Fibroblast of skin of right quadriceps (primary cell): Measurements from ENCODE around the gene HSPB7.
"Not testable (repeated sequence)": the region's sequence is repeated elsewhere in the genome, so short reads cannot be mapped to it uniquely, and the experiment has no call there.

Source experiments
- DNase-seq: peaks from one replicate; pipeline ENCODE4 v3.0.0-alpha.2; 2013

HSPB7 gene

DNA sequence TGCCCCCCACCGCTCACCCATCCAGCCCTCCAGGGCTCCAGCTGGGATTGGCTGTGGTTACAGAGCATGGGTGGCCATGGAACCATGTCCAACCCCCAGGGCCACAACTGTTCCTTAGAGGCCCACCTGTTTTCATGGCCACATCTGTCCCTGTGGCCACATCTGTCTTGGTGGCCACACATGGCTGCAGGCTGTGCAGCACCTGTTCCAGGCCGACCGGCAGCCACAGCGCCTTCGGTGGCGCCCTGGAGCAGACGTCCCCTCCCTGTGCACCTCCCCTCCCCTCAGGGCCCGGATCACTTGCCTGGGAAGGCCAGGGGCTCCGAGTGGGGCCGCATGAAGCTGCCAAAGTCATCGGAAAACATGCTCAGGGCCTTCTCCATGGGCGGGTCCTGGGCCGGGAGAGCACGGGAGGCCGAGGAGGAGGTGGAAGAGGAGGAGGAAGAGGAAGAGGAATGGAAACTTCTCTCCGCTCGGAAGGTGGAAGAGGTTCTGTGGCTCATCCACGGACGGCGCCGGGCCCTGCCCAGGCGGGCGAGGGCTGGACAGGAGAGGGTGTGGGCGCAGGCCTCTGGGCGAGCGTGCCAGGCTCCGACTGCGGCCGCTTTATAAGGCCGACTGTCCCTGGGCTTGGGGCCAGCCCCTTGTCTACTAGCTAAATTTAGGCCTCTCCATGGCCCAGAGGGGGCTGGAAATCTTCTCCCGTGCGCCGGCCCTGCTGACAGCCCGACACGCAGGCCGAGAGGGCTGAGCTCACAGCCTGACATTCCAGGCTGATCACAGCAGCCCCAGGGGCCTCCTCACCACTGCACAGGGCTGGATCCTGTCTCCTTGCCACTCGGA is at the start of gene HSPB7:
Gene HSPB7 (minus strand): TSS at position 583 of the 843 bp plus-strand sequence. CDS start 80 bp downstream, at position 503.
- DNase-seq, result peak; percentile 72

DNA sequence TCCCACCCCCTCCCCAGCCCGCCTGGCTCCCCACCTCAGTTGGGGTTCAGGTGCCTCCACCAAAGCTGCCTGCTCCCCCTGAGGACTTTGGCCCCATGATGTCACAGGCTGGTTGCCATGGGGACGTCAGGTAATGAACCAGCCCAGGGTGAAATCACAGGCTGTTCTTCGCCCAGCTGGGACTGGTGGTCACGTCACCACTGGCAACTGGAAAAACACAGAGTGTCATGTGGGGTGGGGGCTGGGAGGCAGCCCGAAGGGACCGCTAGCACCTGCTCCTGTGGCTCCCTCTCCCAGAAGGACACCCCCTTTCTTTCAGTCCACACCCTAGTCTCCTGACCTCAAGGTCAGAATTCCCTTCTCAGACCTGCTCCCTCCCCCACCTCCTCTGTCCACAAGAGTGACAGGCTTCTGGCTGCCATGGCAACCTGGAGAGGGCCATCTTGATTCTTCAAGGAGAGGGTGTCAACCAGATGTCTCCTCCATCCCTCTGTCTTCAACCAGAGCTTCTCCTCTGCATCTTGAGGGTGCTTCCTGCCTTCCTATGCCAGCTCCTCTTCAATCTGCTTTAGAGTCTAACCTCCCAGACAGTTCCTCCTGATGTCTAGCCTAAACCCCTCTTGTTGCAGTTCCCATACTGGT is 49.4 kb upstream of the HSPB7 start:
- DNase-seq, result no peak

DNA sequence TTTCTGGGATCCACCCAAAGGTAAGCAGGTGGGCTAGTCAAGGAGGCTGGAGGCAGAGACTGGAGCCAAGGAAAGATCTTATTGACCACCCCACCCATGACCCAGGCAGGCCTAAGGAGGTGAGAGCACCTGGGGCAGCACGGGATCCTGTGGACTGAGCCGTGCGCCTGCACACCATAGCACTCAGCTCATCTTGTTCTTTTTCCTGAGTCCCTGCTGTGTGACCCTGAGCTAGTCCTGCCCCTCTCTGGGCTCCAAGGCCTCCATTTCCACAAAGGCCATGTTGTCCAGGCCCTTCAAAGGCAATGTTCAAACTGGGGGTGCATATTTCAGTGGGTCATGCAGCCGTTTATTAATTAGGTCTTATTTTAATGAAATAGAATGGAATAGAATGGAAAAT is 48.4 kb upstream of the HSPB7 start:
- DNase-seq, result no peak

DNA sequence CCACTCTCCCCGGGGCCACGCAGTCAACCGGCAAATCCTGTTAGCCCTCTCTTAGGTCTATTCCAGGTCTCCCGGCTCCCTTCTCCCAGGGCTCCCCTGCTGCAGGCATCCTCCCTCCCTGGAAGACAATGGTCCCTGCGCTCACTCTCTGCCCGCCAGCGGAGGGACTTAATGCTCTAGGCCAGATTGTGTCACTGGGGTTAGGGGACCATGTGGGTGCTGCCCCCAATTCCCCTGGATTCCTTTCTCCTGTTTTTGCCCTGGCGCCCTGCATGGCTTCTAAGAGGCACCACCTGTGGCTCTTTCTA is 47.4 kb upstream of the HSPB7 start:
- DNase-seq, result no peak

DNA sequence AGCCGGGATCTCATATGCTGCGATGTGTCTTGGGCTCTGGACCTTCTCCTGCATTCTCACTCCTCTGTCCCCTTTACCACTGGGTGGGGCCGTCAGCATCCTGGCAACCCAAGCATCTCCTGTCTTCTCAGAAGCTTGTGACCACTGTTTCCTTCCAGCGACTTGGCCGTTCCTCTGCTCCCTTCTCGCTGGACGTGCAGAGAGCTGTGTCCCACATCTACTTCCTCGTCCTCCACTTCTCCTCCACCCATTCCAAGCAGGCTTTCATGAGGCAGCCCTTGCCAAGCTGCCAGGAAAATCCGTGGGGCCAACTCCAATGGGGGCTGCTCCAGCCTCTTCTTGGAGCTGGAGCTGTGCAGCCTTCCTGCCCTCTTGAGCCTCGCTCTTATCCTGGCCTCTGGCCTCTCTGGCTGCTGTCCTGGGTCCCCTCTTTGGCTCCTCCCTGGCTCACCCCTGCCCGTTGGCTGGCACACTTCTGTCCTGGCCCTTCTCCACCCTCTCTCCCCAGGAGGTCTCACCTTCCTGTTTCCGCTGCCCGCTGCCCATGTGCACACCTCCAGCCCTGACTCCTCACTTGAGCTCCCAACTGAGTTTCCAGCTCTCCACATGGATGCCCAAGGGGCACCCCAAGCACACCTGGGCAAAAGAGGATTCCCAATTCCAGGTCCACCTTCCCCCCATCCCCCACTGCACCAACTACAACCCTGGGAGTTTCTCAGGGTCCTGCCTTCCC is 46.9 kb upstream of the HSPB7 start:
- DNase-seq, result no peak

DNA sequence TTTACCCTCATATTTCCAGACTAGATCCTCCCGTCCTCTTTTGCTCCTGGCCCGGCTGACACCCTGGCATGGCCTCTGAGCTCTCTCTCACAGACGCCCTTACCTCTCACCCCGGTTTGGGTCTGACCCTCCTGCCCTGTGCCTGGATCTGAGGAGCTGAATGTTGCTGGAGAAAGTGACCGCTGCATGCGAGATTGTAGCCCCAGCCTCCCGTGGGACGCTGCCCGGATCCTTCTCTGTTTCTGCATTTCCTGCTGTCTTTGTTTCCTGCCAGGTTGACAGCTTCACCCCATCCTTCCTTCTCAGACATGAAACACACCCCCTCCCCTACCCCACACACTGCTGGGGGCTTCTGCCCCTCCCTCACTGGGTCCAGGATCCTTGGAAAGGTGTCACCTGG is 46.1 kb upstream of the HSPB7 start:
- no peak for DNase-seq

DNA sequence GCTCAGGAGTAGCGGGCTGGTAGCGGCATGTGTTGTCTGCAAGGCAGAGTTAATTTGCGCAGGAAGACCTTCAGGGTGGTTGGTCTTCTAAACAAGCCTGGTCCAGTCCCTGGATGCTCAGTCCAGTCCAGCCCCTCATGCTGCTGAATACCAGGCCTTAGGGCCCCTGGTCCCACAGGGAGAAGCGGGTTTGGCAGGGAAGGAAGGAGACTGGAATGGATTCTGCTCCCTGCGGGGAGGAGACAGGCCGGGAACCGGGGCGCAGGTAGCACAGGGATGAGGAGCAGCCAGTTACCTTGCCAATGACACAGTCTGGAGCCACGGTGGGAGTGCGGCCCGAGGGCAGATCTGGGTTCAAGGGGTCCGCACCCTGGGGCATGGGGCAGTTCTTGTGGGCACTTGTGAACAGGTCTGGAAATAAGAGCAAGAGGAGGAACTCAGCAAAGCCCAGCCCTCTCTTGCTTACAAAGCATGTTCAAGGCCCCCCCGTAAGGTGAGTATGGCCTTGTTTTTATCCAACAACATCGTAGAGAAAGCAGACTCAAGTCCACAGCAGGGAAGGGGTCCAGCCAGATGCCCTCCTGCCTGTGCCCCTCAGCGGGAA is 45.5 kb upstream of the HSPB7 start:
- DNase-seq, result no peak

DNA sequence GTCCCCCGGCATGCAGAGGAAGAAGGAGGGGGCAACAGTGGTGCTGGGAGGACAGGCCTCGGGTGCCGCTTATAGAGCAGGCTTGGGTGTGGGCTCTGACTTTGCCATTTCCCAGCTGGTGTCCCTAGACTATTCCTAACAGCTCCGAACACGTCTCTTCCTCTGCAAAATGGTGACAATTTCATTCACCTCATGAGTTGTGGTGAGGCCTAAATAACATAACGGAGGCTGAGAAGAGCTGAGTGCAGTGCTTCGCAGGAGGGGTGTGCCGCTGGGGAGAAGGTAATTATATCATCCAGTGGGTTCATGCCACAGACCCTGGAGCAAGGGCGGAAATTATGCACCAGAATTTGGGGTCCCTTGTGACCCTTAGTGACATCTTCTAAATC is 44.8 kb upstream of the HSPB7 start:
- DNase-seq, result not testable (repeated sequence)

DNA sequence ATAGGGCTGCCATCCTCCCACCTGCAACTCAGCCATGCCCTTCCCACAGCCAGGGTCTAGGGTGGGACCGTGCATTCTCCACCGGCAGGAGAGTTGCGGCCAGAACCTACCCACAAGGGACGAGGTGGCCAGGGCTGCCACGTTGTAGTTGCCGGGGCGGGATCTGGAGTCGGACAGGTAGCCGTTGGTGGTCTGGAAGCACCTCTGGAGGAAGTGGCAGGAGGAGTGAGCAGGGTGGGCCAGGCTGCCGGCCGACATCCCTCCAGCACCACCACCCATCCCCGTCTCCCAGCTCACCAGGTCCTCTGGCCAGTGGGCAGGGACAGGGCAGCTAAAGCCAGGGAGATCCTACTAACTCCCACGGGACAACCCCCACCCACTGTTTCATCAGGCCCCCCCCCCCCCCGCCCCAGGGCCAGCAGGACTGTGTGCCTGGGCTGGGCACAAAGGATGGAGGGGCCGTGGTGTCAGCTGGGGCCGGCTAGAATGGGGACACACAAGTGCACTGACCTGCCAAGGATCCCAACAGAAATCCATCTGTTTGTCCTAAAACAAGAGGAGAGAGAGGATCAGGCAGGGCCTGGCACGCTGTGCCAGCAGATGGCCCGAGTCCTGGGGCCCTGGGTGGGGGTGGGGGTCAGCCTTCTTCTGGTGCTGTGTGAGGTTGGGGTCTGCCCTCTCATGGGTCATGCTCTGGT is 44.3 kb upstream of the HSPB7 start:
- not testable (repeated sequence) for DNase-seq

DNA sequence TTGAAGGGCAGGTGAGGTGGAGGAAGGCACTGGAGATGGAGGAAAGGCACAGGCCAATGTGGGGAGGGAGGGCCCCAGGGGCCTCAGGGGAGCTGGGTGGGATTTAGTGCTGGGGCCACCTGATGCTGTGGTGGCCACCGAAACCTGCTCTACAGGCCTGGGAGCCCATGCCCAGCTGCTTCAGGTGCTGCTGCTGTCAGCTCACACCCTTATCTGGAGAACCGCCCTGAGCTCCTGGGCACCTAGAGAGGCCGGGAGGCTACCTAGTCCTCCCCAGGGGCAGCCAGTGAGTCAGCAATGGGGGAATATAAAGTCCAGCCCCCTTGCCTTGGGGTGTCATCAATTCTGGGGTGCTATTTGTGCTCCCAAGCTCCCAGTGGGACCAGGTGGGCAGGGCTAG is 43.4 kb upstream of the HSPB7 start:
- DNase-seq, result no peak

DNA sequence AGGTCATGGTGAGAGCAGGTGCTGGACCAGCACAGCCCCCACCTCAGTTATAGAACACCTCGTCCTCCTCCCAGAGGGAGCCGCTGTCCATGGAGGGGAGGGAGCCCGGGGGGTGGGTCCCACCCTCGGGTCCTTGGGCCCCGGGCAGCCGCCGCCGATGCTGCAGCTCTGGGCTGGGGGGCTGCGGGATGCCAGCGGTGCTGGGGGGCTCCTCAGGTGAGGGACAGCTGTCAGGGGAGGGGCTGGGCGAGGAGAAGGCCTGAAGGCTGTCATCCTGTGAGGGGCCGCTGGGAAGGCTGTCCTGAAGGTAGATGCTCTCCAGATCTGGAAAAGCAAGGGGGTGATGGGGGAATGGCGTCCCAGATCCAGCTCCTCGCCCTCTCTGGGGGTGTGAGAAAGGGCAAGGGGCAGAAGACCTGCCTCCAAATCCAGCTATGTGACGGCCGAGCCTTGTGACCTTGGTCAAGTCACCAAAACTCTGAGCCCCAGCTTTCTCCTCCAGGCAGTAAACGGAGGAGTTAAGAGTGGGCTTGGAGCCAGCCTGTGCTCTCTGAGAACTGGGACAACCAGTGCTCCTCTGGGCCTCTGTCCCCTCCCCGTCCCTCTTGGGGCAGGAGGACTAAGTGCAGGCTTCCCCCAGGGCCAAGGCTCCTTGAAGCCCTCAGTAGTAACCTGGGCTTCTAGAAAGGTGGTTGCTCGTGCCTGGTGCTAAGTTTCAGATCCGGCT is 40.7 kb upstream of the HSPB7 start:
- not testable (repeated sequence) for DNase-seq

DNA sequence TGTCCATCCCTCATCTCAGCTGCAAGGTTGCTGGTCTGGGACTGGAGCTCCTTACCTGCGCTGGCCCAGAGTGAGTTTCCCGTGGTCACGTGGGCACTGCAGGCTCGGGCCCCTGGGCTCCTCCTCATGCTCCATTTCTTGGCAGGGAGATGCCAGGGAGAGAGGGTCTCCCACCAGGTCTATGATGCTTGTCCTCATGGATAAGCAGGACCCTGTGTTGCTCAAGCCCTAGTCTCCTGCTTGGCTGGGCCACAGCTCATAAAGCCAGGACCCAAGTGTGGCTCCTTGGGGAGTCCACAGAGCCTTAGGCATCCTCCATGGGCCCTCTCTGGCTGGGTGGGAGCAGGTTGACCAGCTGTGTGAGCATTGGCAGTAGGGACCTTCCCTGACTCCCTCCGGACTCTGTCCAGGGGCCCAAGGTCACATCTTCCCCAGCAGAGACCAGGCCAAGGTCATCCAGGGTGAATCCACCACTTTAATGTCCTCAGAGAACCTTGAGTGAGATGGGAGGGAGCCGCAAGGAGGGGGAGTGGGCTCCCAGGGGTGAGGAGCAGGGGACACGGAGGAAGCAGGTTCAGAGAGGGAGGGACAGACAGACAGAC is 39.6 kb upstream of the HSPB7 start:
- not testable (repeated sequence) for DNase-seq

DNA sequence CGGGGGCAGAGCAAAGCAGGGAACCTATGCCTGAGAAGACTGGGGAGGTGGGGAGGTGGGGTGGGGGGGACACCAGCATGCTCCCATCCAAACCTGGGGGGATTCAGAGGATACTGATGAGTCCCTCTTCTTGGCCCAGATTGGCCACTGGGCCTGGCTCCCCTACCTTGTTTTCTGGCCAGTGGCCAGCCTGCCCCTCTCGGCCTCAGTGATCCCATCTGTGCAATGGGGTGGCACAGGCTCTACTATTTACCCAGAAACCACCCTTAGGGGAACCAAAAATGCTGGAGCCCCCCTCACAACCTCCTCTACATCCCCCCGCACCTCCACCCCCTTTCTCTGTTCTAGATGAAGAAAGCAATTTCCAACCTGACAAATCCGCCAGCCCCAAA is 38.7 kb upstream of the HSPB7 start:
- DNase-seq, result not testable (repeated sequence)

DNA sequence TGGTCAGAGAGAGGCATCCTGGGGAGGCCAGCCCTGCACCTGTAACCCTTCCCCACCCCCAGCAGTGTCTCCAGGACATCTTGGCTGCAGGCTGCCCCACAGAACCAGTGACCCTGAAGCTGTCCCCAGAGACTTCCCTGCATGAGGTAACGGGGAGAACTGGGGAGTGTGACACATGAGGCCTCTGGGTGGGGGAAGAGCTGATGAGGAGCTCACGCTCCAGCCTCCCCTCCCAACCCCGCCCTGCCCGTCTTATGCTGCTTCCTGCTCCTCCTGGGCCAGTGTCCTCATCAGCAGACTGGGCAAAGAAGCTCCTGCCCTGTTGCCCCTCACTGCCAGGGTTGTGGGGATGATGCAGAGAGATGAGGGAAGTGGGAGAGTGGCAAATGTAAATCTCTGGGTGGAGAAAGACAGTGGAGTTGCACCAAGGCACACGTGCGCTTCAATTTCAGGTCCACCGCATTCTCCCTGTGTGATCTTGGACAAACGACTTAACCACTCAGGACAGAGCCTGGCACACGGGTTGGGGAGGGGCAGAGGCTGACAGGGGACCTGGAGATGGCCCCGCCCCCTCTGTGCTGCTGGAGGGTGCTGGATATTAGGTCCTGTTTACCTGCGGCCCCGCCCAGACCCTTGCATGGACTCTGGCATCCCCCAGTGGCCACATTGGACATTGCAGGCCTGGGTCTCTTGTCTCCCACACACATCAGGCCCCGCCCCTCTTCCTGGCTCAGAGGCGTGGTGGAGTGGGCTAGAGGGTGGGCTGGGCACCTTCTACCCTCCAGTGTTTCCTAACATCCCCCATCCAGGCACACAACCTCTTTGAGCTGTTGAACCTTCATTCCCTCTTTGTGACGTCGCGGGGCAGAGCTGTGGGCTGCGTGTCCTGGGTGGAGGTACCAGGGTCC is 38.0 kb upstream of the HSPB7 start:
- DNase-seq, result peak; percentile 65

DNA sequence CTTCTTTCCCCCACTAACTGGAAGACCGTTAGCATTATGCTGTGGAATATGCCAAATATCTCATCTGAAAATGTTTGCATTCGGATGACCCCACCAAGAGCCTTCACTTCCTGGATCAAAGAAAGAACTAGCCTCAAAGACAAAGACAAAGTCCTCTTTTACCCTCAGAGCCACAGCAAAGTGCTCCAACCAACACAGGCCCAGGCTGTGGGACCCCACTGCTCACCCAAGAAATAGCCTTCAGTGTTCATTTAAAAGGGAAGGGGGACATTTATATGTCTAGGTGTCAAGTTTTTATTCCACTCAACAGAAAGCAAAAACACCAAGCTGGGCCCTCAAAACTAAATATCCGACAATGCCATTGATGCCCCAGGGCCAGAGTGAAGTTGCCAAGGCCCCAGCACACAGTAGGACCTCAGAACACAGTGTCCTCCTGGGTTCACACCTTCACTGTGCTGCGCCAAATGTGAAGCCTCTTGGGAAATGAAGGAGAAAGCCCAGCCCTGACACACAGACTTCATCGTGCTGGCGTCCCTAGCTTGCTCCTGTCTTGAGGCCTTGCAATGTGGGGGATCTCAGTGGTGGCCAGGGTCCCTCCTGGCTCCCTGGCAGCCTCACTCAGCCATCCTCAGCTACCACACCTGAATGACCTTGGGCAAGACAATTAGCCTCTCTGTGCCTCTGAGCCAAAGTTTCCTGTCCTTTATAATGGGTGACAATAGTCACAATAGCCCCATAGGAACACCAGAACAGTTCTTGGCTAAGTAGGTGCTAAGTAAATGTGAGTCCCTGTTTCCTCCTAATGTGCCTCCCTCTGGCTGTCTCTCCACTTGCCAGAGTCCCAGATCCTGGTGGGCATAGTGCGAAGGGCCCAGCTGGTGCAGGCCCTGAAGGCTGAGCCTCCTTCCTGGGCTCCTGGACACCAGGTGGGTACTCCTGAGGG is 37.0 kb upstream of the HSPB7 start:
- no peak for DNase-seq

DNA sequence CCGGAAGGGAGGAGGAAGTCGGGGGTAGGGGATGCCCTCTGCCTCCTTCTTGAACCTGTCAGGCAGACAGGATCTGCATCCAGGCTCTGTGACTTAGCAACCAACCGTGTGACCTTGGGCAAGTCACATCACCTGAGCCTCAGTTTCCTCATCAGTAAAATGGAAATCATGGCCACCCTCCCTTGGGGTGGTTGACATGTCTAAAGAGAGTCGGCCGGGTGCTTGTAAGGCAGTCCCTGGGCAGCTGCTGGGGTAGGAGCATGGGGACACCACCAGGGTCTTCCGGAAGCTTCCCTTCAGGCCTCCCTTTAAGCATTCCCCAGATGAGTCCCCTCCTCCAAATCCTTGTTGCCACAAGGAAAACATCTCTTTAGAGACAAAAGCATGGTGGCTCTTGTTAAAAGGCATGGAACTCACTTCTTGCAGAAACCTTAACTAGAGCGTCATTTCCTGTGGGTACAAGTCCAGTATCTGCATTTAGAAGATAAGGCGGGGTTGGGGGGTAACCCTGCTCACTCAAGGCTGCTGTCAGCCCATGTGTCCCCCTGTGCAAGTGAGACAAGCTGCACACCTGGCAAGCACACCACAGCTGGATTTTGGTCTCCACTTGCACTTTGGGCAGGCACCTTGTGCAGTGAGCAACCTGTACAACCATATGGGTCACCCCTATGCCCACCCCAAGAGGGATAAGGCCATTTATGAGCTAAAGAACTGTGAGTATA is 36.1 kb upstream of the HSPB7 start:
- no peak for DNase-seq

DNA sequence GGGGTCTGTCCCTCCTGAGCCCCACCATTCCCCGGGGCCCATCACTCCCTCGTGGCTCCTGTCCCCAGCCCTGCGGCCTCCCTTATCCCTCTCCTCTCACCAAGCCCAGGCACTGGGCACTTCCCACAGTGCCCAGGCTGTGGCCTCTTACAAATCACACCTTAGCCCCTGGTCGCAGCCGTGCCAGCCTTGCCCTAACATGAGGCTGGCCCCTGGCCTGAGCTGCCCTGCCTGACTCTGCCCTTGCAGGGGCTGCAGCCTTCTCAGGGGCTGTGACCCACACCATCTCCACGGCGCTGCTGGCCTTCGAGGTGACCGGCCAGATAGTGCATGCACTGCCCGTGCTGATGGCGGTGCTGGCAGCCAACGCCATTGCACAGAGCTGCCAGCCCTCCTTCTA is 34.1 kb upstream of the HSPB7 start:
- not testable (repeated sequence) for DNase-seq

DNA sequence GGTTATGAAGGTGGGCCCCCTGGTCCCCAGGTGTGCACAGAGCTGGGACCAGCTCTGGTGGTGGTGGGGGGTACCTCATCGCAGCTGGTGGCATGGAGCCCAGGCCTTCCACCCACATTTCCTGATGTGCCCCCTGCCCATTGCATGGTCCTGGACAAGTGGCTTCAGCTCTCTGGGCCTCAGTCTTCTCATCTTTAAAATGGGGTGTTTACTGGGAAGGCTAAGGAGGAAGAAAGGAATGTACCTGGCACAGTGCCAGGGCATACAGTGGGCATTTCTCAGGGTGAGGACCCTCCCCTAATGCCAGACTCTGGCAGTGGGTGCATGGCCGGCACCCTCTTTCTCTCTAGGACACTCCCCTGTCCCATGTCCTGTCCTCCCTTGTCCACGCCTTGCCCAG is 33.2 kb upstream of the HSPB7 start:
- DNase-seq, result no peak

DNA sequence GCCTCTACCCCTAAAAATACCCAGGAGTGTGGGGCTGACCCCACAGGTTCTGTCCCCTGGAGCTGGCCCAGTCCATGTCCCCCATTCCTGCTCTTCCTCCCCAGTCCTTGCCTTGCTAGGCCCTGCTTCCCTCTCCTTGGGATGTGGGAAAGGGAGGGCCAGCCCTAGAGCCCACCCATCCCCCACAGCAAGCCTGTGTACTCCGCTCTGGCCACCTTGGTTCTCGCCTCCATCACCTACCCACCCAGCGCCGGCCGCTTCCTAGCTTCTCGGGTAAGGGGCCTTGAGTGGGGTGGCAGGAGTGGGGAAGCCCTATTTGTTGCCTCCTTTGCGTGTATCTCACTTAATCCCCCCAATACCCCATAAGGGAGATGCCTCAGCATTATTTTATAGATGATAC is 32.5 kb upstream of the HSPB7 start:
- DNase-seq, result no peak
